SKM-1 treated with dmso at 0.1 percent for 144 hours (cell line): ENCODE results near the gene GPAT3.
"Not testable (repeated sequence)": the region's sequence is repeated elsewhere in the genome, so short reads cannot be mapped to it uniquely, and the experiment has no call there.

Experiments
- DNase-seq: peaks from one replicate; lab custom pipeline; 2025; ENCODE audit not compliant: unreplicated experiment; lab: John Stamatoyannopoulos, UW

Gene GPAT3

GRCh38 chr4:83548151-83548905 is 12.4 kb downstream of the GPAT3 start:
- DNase-seq: peak; percentile 84

GRCh38 chr4:83552083-83552482 is 16.2 kb downstream of the GPAT3 start:
- DNase-seq: no peak

DNA sequence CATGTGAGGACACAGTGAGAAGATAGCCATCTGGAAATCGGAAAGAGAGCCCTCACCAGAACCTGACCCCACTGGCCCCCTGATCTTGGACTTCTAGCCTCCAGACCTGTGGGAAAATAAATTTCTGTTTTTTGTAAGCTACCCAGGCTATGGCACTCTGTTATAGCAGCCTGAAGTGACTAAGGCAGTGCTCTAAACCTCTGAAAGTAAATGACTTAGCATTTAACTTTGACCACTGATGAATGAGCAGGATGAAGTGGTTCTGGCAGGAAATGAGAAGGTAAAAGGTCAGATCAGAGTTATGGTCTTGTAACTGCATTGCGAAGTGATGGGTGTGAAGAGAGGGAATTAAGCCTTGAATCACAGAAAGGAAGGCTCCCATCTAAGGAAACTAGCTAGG is 17.0 kb downstream of the GPAT3 start:
- DNase-seq: peak; percentile 38

GRCh38 chr4:83556006-83556707 is 20.2 kb downstream of the GPAT3 start:
- peak; percentile 15 for DNase-seq

DNA sequence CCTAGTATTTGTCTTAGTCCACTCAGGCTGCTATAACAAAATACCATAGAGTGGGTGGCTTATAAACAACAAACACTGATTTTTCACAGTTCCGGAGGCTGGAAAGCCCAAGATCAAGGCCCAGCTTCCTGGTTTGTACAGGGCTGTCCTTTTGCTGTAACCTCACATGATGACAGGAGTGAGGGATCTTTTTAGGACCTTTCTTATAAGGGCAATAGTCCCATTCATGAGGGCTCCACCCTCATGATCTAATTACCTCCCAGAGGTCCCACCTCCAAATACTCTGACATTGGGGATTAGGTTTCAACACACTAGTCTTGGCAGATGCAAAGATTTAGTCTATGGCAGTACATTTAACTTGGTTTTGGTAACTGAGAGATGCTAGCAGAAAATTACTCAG is 20.9 kb downstream of the GPAT3 start:
- no peak for DNase-seq

DNA sequence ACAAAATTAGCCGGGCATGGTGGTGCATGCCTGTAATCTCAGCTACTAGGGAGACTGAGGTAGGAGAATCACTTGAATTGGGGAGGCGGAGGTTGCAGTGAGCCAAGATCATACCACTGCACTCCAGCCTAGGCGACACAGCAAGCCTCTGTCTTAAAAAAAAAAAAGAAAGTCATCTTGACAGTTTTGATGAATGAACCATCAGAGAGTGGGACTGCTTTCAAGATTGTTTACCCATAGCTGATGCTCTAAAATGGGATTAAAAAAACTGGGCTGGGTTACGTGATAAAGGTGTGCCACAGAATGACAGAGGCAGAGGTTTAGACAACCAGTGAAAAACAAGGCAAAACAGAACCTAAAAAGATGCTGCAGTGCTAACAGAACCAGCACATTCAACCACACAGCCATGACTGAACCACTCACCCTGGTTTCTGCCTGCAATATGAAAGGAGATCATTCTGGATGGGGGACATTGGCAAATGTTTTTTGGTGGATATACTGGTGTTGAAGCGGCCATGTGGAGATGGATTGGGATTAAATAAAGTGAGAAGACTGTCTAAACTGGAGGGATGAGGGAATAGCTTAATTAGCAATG is 22.2 kb downstream of the GPAT3 start:
- DNase-seq: no peak

DNA sequence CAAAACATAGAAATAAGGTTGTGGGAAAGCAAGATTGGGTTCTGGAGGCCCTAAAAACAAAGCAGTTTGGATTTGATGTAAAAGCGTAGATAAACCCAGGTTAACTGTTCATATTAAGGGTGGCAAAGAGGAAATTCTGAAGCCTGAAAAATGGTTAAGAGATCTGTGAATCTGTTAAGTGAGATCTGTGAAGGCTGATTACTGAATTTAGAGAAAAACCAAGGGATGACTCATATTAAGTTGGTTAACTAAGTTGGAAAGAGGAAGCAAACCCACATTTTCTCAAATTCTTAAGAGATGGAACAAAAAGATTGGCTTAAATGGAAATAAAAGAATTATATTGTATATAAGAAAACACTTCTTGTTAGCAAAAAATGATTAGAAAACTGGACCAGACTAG is 22.8 kb downstream of the GPAT3 start:
- peak; percentile 69 for DNase-seq

GRCh38 chr4:83560523-83560922 is 24.6 kb downstream of the GPAT3 start:
- DNase-seq: no peak

- DNase-seq: no peak
These were observed 25.5 kb downstream of the GPAT3 start for GRCh38 chr4:83561381-83561780.

- DNase-seq: no peak
These were observed 28.1 kb downstream of the GPAT3 start for GRCh38 chr4:83563998-83564397.

- DNase-seq: no peak
These were observed 32.2 kb downstream of the GPAT3 start for GRCh38 chr4:83568062-83568461.

GRCh38 chr4:83569429-83569828 is 33.5 kb downstream of the GPAT3 start:
- DNase-seq: no peak

- DNase-seq: peak; percentile 98
These were observed 34.1 kb downstream of the GPAT3 start for GRCh38 chr4:83569987-83570386.

DNA sequence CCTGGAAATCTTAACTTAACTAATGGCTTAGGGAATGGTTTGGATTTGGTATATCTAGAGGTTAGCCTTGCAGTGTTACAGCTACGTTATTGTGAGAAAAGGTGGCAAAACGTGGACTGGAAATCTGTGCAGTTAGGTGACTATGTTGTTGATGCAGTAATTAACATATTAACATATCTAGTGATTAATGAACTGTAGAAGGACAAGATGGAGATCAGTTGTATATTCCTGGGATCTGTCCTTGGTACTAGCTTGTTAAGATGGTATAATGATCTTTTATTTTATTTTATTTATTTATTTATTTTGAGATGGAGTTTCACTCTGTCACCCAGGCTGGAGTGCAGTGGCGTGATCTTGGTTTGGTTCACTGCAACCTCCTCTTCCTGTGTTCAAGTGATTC is 36.9 kb downstream of the GPAT3 start:
- DNase-seq: no peak

DNA sequence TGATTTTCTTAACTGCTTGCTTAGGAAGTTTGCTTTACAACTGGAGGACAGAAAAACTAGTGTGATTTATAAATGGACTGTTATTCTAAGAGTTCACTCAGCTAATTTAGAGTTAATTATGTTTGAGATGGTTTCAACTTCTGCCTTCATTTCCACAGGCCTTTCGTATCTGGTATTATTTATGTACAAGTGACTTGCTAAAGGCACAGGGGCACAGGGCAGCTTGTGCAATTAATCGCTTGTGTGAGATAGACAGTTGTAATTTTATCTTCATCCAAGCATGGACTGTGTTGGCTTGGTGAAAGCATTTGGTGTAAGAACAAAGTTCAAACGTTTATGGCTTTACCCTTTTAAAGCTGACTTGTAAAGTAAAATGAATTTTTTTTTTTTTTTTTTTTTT is 38.3 kb downstream of the GPAT3 start:
- no peak for DNase-seq

DNA sequence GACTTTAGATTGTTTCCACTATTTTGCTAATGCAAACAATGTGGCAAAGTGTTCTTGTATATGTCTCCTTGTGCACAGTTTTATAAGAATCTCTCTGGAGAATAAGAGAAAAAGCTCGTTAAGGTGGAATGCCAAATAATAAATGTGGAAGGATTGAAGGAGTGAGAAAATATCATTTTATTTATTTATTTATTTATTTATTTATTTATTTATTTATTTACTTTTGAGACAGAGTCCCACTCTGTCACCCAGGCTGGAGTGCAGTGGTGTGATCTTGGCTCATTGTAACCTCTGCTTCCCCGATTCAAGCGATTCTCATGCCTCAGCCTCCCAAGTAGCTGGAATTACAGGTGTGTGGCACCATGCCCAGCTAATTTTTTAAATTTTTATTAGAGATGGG is 40.3 kb downstream of the GPAT3 start:
- DNase-seq: not testable (repeated sequence)

DNA sequence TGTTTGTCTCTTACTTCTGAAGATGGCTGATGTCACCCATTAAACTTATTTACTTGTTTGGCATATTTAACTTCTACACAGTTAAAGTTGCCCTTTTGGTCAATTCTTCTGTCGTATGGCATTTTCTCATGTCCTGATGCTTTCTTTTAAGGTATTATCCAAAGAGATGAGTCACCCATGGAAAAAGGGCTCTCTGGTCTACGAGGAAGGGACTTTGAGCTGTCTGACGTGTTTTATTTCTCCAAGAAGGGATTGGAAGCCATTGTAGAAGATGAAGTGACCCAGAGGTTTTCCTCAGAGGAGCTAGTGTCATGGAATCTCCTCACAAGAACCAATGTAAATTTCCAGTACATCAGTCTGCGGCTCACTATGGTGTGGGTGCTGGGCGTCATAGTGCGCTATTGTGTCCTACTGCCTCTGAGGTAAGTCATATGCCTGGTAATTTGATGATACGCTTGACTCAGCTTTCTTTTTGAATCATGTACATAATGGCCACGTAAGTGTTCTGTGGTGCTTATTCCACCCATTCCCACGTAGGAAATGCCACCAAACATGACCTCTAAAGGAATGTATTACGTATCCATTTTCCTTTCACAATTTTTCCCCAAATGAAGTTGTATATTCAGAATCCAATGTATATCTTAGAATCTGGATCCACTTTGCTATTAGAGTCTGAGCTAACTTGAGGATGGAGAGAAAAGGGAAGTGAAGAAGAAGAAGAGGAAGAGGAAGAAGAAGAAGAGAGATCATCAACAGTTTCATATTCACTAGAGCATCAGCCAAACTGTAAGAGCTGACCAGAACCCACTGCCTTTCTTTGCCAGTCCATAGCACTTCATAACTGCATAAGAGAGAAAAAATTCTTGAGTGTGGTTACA is 45.7 kb downstream of the GPAT3 start:
- peak; percentile 70 for DNase-seq

DNA sequence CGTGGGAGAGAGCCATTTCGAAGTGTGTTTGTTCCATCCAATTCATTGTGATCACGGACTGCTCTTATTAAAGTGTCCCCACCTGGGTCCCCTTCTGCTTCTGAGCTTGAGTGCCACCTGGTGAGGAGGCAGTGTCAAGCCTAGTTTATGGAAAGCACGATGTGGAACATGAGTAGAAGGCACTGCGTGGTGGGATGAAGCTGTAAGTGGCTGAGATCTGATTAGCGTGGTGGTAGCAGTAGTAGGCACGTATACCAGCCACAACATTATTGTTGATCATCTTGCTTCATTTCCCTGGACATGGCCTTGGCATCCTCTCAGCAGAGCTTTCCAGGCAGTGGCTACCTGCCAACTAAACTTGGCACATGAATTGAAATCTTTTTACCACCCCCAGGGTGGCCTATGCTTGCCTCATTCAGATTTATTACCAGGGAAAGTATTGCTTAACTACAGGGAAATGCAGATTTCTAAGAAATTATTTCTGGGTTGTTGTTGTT is 46.4 kb downstream of the GPAT3 start:
- DNase-seq: no peak

GRCh38 chr4:83585982-83586508 is 50.1 kb downstream of the GPAT3 start:
- no peak for DNase-seq

GRCh38 chr4:83589279-83589678 is 53.4 kb downstream of the GPAT3 start:
- DNase-seq: no peak

GRCh38 chr4:83591056-83591455 is 55.1 kb downstream of the GPAT3 start:
- no peak for DNase-seq
